Measurements from ENCODE around the gene FCHSD1. TPM values are rescaled to one million over a fixed set of nuclear protein-coding genes. Genes with fewer than 3 reads are reported as not detected.

Gene FCHSD1
- total RNA-seq, 2 donors from 2014 or later: 42.6 to 47.0 TPM

DNA sequence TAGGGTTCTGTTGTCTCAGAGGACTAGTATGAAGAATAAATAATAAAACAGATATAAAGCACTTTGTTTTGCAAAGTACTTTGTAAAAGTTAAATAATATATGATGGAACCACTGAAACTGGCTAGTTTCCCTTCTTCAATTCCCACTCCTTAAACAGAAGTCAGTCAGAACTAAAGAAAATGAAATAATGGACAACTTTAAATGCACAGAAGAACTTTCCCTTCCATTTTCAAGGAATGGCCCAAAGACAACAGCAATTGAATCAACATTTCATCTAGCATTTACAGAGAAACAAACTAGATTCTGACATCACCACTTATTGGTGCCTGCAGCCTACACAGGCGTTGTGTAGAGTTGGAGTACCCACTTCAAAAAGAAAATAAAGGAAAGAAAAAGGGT, 48.6 kb downstream of the FCHSD1 start:
- peaks cover 53 to 57% of the 10 kb centered on the region in 2 donors for H3K4me1 ChIP-seq (ENCODE audit: control insufficient read depth in 1 of 2, low read depth in 2 of 2)
- H3K27me3 ChIP-seq (replicated peaks; ENCODE audit: insufficient read depth): no peaks in the 10 kb centered on the region
- ATAC-seq (ENCODE audit: insufficient number of reproducible peaks, low FRiP score, low read depth) (no peak), DNase-seq (ENCODE audit: low spot score) (no peak)
- no peaks in the 10 kb centered on the region for H3K9me3 ChIP-seq
- H3K4me3 ChIP-seq: no peak overlapping the region
- TF ChIP-seq, protein P1, sequence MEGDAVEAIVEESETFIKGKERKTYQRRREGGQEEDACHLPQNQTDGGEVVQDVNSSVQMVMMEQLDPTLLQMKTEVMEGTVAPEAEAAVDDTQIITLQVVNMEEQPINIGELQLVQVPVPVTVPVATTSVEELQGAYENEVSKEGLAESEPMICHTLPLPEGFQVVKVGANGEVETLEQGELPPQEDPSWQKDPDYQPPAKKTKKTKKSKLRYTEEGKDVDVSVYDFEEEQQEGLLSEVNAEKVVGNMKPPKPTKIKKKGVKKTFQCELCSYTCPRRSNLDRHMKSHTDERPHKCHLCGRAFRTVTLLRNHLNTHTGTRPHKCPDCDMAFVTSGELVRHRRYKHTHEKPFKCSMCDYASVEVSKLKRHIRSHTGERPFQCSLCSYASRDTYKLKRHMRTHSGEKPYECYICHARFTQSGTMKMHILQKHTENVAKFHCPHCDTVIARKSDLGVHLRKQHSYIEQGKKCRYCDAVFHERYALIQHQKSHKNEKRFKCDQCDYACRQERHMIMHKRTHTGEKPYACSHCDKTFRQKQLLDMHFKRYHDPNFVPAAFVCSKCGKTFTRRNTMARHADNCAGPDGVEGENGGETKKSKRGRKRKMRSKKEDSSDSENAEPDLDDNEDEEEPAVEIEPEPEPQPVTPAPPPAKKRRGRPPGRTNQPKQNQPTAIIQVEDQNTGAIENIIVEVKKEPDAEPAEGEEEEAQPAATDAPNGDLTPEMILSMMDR (IDR thresholded peaks at IDR 0.05): no peak
- no peaks in the 10 kb centered on the region for H3K36me3 ChIP-seq
- no peak overlapping the region for H3K27ac ChIP-seq

- DNase-seq (ENCODE audit: low spot score) (no peak), ATAC-seq (ENCODE audit: insufficient number of reproducible peaks, low FRiP score, low read depth) (peak; percentile 75)
- Histone ChIP-seq H3K27me3 (replicated peaks; ENCODE audit: insufficient read depth) (no peaks in the 10 kb centered on the region), H3K4me1 (ENCODE audit: control insufficient read depth in 1 of 2, low read depth in 2 of 2) (peaks cover 22 to 29% of the 10 kb centered on the region in 2 donors), H3K27ac (peak overlapping the region; percentile 64 to 81), H3K9me3 (no peaks in the 10 kb centered on the region), H3K4me3 (no peak overlapping the region), H3K36me3 (no peaks in the 10 kb centered on the region)
- TF ChIP-seq, protein P1 (IDR thresholded peaks at IDR 0.05): no peak
Measured at GRCh38 chr5:141598391-141599345, 52.5 kb downstream of the FCHSD1 start.

DNA sequence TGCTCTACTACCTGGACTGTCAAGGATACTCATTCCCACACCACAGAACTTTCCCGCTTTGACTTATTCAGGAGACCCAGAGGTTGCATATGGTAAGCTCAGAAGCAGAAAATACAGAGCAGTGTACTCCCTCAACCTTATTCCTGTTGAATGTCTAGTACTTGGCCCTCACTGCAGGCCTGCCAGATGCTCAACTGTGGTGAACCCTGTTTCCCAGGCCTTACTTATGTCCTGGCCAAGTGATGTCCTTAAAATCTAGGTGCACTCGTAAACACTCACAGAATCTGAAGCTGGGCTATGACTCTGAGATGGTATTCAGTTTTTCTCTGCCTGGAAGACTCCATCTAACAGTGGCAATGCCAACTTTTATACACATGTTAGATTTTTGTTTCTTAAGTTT, 53.4 kb downstream of the FCHSD1 start:
- TF ChIP-seq, protein P1 (IDR thresholded peaks at IDR 0.05): no peak
- H3K27me3 ChIP-seq (replicated peaks; ENCODE audit: insufficient read depth): no peaks in the 10 kb centered on the region
- peak overlapping the region in 1 of 2 donors; percentile 27 for H3K27ac ChIP-seq
- no peaks in the 10 kb centered on the region for H3K36me3 ChIP-seq
- DNase-seq (ENCODE audit: low spot score) (no peak), ATAC-seq (ENCODE audit: insufficient number of reproducible peaks, low FRiP score, low read depth) (no peak)
- H3K9me3 ChIP-seq: no peaks in the 10 kb centered on the region
- peaks cover 20 to 25% of the 10 kb centered on the region in 2 donors for H3K4me1 ChIP-seq (ENCODE audit: control insufficient read depth in 1 of 2, low read depth in 2 of 2)
- H3K4me3 ChIP-seq: no peak overlapping the region

DNA sequence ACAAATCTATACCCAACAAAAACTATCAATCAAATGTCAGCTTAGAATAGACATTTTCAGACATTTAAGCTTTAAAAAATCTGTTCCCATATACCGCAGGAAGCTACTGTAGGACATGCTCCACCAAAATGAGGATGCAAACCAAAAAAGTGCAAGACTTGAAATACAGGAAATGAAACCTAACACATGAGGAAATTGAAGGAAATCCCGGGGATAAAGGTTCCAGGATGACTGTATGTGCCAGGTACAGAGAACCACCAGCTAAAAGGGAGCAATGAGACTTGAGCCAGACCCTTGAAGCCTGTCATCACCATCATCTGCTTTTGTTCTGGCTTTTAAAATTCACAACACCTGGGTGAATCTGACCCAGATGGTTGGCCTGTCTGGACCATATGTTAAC, 53.8 kb downstream of the FCHSD1 start:
- Histone ChIP-seq H3K4me1 (ENCODE audit: control insufficient read depth in 1 of 2, low read depth in 2 of 2) (peaks cover 20 to 24% of the 10 kb centered on the region in 2 donors), H3K36me3 (no peaks in the 10 kb centered on the region), H3K9me3 (no peaks in the 10 kb centered on the region), H3K4me3 (no peak overlapping the region), H3K27ac (peak overlapping the region in 1 of 2 donors; percentile 27), H3K27me3 (replicated peaks; ENCODE audit: insufficient read depth) (no peaks in the 10 kb centered on the region)
- DNase-seq (ENCODE audit: low spot score): no peak
- ATAC-seq (ENCODE audit: insufficient number of reproducible peaks, low FRiP score, low read depth): no peak
- TF ChIP-seq, protein P1 (IDR thresholded peaks at IDR 0.05): no peak

- TF ChIP-seq, protein P1 (IDR thresholded peaks at IDR 0.05): no peak
- no peak overlapping the region for H3K27ac ChIP-seq
- H3K27me3 ChIP-seq (replicated peaks; ENCODE audit: insufficient read depth): no peaks in the 10 kb centered on the region
- H3K9me3 ChIP-seq: no peaks in the 10 kb centered on the region
- DNase-seq (ENCODE audit: low spot score) (no peak), ATAC-seq (ENCODE audit: insufficient number of reproducible peaks, low FRiP score, low read depth) (no peak)
- no peak overlapping the region for H3K4me3 ChIP-seq
- H3K36me3 ChIP-seq: no peaks in the 10 kb centered on the region
- peaks cover 20 to 22% of the 10 kb centered on the region in 2 donors for H3K4me1 ChIP-seq (ENCODE audit: control insufficient read depth in 1 of 2, low read depth in 2 of 2)
Measured at GRCh38 chr5:141596867-141597266, 54.4 kb downstream of the FCHSD1 start.

Data from thoracic aorta (tissue), 2 donors.